GM19463 (cell line): ENCODE results near the gene SLC12A9.
"Not testable (repeated sequence)": the region's sequence is repeated elsewhere in the genome, so short reads cannot be mapped to it uniquely, and the experiment has no call there.

Source experiments
- ATAC-seq: cut with Tn5 transposase; IDR thresholded peaks from one replicate; pipeline ENCODE4 v1.9.1; 2021; ENCODE audit warnings: mild to moderate bottlenecking, moderate library complexity; ENCODE audit not compliant: unreplicated experiment

Gene SLC12A9

DNA sequence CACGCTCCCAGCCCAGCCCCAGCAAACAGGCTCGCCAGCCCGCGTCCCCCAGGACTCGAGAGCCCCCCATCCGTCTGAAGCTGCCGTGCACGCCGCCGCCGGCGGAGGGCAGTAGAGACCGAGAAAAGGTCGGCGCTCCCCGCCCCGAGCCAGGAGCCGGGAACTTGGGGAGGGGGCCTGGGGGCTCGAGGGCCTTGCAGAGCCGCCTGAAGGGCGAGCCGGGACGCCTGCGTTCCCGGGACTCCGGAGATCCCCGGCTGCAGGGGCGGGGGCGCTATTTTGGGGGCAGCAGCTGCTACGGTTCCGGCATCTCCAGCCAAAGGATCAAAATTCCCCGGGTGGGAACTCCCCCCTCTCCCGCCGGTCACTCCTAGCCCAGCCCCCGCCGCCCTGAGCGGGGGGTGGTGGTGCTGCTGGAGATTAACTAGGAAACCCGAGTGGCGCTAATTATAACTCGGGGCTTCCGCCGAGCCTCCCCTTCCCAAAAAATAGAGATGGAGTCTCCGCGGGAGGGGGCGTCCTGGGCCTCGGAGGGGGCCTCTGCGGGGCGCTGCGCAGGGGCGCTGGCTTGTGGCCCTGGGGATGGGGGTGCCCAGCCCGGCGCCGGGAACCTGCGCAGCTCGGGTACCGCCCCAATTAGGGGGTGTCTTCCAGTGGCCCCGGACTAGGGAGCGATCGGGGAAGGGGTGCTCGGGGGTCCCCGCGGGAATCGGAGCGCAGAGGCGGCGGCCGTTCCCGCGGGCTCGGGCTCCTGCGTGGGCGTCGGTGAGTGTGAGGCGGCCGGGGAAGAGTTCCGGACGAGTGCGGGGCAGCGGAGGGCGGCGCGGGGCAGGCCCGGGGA lies 42.6 kb downstream of the SLC12A9 start:
- ATAC-seq: no peak

GRCh38 chr7:100895701-100895955 lies 43.1 kb downstream of the SLC12A9 start, which contains the start of gene ACHE:
ACHE (minus strand) TSS chr7:100895888; CDS start chr7:100894232, 1,656 bp downstream.
- no peak for ATAC-seq

DNA sequence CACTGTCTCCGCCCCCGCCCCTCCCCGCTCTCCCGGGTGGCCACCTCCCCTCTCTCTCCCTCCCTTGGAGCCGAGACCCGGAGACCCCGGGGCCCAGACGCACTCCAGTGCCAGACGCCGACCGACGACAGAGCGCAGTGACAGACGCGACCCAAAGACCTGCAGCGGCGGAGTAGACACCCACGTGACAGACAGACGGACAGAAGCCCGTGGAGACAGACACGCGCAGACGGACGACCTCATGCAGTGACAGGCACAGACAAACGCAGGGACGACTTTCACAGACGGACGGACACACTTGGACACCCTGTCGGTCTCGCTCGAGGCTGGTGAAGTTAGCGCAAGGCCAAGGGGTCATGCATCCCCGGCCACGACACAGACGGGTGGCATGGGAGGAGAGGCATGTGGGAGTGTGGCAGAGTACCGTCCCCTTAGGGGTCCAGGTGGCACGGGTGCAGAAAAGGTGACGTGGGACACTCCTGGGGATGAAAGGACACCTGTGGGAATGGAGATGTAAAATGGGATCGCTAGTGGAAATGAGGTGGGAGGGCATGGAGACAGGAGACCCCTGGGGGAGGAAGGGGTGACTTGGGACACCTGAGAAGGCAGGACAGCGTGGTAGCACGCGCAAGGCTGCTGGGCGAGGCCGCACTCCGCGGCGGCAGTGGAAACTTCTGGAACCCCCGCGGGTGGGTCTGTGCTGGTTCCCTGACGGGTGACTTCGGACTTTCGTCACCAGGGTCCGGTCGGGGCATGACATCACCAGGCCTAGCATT lies 43.6 kb downstream of the SLC12A9 start:
- no peak for ATAC-seq

GRCh38 chr7:100896732-100897608 lies 44.5 kb downstream of the SLC12A9 start:
- ATAC-seq: no peak

DNA sequence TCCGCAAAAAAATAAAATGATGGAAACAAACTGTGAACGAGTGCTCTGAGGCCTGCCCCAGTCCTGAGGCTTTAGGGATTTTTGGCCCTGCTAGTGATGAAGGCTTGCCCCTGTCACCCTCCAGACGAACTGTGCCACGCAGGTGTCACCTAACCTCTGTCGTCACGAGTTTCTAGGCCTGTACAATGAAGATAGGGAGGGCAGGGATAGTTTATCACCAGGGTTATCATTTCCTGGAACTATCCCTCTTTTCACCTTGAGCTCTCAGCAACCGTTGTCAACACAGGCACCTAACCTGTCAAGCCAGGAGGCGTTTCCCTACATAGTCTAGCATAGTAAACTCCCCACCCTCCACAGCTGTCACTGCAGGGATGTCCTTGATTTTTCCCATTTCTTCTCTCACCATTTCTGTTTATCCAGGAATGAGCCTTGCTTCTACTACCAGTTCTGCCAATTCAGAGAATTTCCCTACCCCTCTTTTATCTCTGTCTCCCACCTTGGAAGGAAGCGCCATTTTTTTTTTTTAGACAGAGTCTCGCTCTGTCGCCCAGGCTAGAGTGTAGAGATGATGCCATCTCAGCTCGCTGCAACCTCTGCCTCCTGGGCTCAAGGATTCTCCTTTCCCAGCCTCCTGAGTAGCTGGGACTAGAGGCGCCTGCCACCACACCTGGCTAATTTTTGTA lies 45.4 kb downstream of the SLC12A9 start:
- ATAC-seq: no peak

DNA sequence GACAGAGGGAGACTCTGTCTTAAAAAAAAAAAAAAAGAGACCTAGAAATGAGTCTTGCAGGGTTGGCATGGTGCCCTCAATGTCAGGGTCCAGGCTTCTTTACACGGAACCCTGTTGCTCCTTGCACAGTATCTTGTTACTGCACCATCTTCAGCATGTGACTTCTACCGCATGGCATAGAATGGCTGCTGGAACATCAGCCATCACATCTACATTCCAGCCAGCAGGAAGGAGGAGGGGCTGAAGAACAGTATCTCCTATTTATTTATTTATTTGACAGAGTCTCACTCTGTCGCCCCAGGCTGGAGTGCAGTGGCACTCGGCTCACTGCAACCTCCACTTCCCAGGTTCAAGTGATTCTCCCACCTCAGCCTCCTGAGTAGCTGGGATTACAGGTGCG lies 46.9 kb downstream of the SLC12A9 start:
- no peak for ATAC-seq

DNA sequence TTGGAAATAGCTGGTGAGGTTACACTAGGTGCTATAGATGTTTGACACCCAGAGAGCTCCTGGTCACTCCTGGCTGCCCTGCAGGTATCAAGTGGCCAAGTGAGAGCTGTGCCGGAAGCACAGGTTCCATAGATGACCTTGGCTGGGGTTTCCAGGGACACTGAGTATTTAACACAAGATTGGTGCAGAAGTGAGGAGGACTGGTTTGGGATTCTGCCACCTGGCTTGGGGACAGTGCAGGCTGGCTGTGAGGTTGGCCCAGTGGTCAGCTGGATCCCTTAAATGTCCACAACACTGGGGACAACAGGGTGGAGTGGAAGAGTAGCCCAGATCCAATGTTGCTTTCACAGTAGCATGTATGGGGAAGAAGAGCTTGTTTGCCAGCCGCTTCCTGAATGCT lies 48.5 kb downstream of the SLC12A9 start:
- ATAC-seq: no peak

DNA sequence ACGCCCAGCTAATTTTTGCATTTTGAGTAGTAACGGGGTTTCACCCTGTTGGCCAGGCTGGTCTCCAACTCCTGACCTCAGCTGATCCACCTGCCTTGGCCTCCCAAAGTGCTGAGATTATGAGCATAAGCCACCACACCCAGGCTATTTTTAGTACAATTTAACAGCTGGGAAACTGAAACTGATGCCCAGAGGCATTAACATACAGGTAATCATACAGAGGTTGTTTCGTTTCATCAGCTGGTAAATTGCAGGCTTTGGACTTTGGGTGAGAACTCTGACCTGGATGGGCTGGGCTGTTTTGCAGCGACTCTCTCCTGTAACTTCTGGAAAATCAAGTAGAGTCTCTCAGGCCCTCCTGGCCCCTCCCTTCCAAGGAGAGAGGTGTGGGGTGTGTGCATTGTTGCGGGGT lies 49.4 kb downstream of the SLC12A9 start:
- ATAC-seq: no peak

DNA sequence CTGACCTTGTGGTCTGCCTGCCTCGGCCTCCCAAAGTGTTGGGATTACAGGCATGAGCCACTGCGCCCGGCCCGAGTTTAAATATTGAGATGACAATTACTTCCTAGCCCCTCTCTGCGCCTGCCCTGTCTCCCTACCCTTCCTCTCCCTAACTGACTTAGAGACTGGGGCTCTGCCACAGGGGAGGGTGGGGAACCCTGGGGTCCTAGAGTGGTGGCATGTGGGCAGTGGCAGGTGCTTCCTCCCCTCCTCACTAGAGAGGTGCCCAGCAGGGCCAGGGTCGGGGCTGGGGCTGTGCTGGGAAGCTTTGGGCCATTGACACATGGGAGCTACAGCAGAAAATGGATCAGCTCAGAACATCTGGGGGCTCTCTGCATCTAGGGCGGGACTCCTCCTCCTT lies 50.1 kb downstream of the SLC12A9 start:
- ATAC-seq: no peak

DNA sequence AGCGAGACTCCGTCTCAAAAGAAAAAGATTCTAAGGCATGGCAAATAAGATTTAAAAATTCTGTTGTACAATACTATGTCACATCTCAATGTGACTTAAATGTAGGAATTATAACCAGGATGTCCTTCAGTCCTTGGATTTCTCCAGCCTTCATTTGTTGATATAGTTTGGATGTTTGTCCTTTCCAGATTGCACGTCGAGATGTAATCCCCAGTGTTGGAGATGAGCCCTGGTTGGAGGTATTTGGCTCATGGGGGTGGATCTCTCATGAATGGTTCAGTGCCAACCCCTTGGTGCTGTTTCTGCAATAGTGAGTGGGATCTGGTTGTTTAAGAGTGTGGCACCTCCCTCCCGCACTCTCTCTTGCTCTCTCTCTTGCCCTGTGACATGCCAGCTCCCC lies 56.0 kb downstream of the SLC12A9 start:
- no peak for ATAC-seq

DNA sequence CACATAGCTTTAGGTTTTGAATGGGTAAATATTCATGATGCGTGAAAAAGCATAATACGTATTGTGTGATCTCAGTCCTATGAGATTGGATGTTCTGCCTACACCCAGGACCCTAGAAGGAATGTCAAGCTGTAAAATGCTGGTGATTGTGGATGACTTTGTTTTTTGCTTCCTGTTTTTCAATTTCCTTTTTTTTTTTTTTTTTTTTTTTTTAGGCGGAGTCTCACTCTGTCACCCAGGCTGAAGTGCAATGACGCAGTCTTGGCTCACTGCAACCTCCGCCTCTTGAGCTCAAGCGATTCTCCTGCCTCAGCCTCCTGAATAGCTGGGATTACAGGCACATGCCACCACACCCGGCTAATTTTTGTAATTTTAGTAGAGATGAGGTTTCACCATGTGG lies 57.9 kb downstream of the SLC12A9 start:
- ATAC-seq: not testable (repeated sequence)

DNA sequence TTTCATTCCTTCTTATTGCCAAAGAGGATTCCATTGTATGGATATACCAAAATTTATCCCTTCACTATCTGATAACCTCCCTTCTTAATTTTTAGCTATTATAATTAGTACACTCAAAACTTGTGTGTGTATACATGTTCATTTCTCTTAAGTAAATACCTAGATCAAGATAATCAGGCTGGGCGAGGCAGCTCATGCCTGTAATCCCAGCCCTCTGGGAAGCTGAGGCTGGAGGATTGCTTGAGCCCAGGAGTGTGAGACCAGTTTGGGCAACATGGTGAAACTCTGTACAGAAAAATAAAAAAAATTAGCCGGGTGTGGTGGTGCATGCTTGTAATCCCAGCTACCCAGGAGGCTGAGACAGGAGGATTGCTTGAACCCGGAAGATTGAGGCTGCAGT lies 59.0 kb downstream of the SLC12A9 start:
- ATAC-seq: no peak

DNA sequence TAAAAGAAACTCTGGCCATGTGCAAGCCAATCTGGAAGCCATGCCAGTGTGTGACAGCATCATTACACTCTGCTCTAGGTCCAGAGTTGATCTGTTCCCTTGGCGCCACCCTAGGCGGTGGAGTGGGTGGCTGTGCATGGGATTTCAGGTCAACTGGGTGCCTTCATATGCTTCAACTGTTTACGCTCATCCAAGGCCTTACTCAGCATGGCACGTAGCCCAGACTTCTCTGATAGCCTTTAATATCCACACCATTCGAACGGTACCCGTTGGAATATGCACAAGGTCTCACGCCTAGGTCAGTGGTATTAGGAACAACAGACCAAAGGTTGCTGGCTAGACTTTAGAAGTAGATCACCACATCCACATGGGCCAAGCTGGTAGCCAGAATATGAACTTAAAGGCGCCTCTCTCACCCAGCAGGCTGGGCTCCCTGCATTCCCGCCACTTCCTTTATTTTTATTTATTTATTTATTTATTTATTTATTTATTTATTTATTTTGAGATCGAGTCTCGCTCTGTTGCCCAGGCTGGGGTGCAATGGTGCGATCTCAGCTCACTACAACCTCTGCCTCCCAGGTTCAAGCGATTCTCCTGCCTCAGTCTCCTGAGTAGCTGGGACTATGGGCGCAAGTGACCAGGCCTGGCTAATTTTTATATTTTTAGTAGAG lies 61.8 kb downstream of the SLC12A9 start:
- no peak for ATAC-seq

DNA sequence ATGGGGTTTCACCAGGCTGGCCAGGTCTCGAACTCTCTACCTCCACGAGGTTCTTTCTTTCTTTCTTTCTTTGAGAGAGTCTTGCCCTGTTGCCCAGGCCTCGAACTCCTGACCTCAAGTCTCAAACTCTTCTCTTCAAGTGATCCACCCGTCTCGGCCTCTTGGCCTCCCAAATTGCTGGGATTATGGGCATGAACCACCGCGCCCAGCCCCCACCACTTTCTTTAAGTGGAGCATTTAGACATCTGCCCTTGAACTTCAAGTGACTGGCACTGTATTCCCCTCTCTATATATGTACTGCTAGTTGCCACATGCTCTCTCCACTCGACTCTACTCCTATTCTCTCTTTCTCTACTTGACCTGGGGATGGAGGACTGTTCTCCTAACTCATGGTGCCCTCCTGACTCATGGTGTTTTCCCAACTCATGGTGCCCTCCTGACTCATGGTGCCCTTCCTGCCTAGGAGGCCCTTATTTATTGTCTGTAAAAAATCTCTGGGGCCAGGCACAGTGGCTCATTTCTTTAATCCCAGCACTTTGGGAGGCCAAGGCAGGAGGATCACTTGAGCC lies 62.5 kb downstream of the SLC12A9 start:
- ATAC-seq: no peak
